GM18907 (cell line): Measurements from ENCODE around the gene RNF217.
A peak's percentile ranks its signal among the peaks of the same experiment; 100 is the strongest.

Experiments
- ATAC-seq: cut with Tn5 transposase; IDR thresholded peaks from one replicate; pipeline ENCODE4 v1.9.1; 2021; ENCODE audit warnings: mild to moderate bottlenecking, moderate library complexity; ENCODE audit not compliant: unreplicated experiment

RNF217 gene

GRCh38 chr6:125095580-125096301, 133.5 kb downstream of the RNF217 start:
- ATAC-seq: no peak

GRCh38 chr6:125097186-125097585, 134.9 kb downstream of the RNF217 start:
- ATAC-seq: no peak

- ATAC-seq: no peak
Measured at GRCh38 chr6:125098253-125098652, 136.0 kb downstream of the RNF217 start.

GRCh38 chr6:125099211-125100073, 137.2 kb downstream of the RNF217 start:
- ATAC-seq: peak; percentile 84

- no peak for ATAC-seq
Measured at GRCh38 chr6:125100074-125100652, 137.9 kb downstream of the RNF217 start.

GRCh38 chr6:125101128-125101527, 138.9 kb downstream of the RNF217 start:
- no peak for ATAC-seq

- no peak for ATAC-seq
Measured at GRCh38 chr6:125101631-125102030, 139.4 kb downstream of the RNF217 start.

- ATAC-seq: no peak
Measured at GRCh38 chr6:125102411-125102810, 140.2 kb downstream of the RNF217 start.

GRCh38 chr6:125102891-125103290, 140.7 kb downstream of the RNF217 start:
- no peak for ATAC-seq

GRCh38 chr6:125104425-125104824, 142.2 kb downstream of the RNF217 start:
- ATAC-seq: no peak

- ATAC-seq: no peak
Measured at GRCh38 chr6:125107048-125107447, 144.8 kb downstream of the RNF217 start.

- no peak for ATAC-seq
Measured at GRCh38 chr6:125107896-125108295, 145.7 kb downstream of the RNF217 start.

- no peak for ATAC-seq
Measured at GRCh38 chr6:125110056-125110455, 147.8 kb downstream of the RNF217 start.

- ATAC-seq: no peak
Measured at GRCh38 chr6:125111219-125111983, 149.2 kb downstream of the RNF217 start.

GRCh38 chr6:125112934-125113333, 150.7 kb downstream of the RNF217 start:
- no peak for ATAC-seq

- peak; percentile 57 for ATAC-seq
Measured at GRCh38 chr6:125114248-125114858, 152.1 kb downstream of the RNF217 start.

GRCh38 chr6:125116170-125116569, 153.9 kb downstream of the RNF217 start:
- no peak for ATAC-seq

GRCh38 chr6:125116710-125117109, 154.5 kb downstream of the RNF217 start:
- no peak for ATAC-seq

GRCh38 chr6:125117818-125118217, 155.6 kb downstream of the RNF217 start:
- no peak for ATAC-seq

GRCh38 chr6:125120054-125120590, 157.9 kb downstream of the RNF217 start:
- ATAC-seq: no peak
